GM23338 (cell line): Measurements from ENCODE around the gene WSCD2. TPM values are rescaled to one million over a fixed set of nuclear protein-coding genes. Genes with fewer than 3 reads are reported as not detected.

Experiments
- ATAC-seq: fragments of 200-7000 bp; cut with Tn5 transposase; 3 replicates; pipeline ENCODE4 v1.9.1; 2020
- DNase-seq: peaks from one replicate; pipeline ENCODE4 v3.0.0-alpha.2; 2015; ENCODE audit warnings: low spot score
- H2AFZ ChIP-seq: fragments of 200-600 bp; sonication (generic); 2 replicates; pipeline ENCODE4 v1.8.0; 2016; ENCODE audit warnings: antibody characterized with exemption, mild to moderate bottlenecking, moderate library complexity
- H3F3A ChIP-seq: fragments of 200-600 bp; sonication (generic); replicated peaks from 2 replicates; pipeline ENCODE4 v1.8.0; 2017; ENCODE audit warnings: antibody characterized with exemption, mixed run types, low read depth
- H3K27ac ChIP-seq: fragments of 200-600 bp; sonication (generic); 2 replicates; pipeline ENCODE4 v1.6.1; 2016; ENCODE audit warnings: low read depth
- H3K27me3 ChIP-seq: fragments of 200-600 bp; sonication (generic); 2 replicates; pipeline ENCODE4 v1.8.0; 2016; ENCODE audit warnings: mild to moderate bottlenecking, mixed run types, moderate library complexity; ENCODE audit not compliant: insufficient read depth
- H3K36me3 ChIP-seq: fragments of 200-600 bp; sonication (generic); 2 replicates; pipeline ENCODE4 v1.8.0; 2016; ENCODE audit warnings: mild to moderate bottlenecking; ENCODE audit not compliant: insufficient read depth
- H3K4me1 ChIP-seq: fragments of 200-600 bp; sonication (generic); 2 replicates; pipeline ENCODE4 v1.8.0; 2016; ENCODE audit warnings: mild to moderate bottlenecking, moderate library complexity; ENCODE audit not compliant: insufficient read depth
- H3K4me2 ChIP-seq: fragments of 200-600 bp; sonication (generic); 2 replicates; pipeline ENCODE4 v1.7.1; 2017; ENCODE audit warnings: mixed run types
- H3K4me3 ChIP-seq: fragments of 200-600 bp; sonication (generic); 2 replicates; pipeline ENCODE4 v1.6.1; 2016; ENCODE audit warnings: mixed run types
- H3K79me2 ChIP-seq: fragments of 200-600 bp; sonication (generic); replicated peaks from 2 replicates; pipeline ENCODE4 v1.8.0; 2017; ENCODE audit warnings: mild to moderate bottlenecking; ENCODE audit not compliant: insufficient read depth
- H3K9me2 ChIP-seq: fragments of 200-600 bp; sonication (generic); 2 replicates; pipeline ENCODE4 v1.8.0; 2017; ENCODE audit not compliant: insufficient read depth
- H4K20me1 ChIP-seq: fragments of 200-600 bp; sonication (generic); replicated peaks from 2 replicates; pipeline ENCODE4 v1.8.0; 2017; ENCODE audit warnings: mild to moderate bottlenecking; ENCODE audit not compliant: insufficient read depth
- H3K27ac Mint-ChIP-seq: 2 replicates; pipeline ENCODE4 v1.8.0; 2020; ENCODE audit warnings: inconsistent platforms, mild to moderate bottlenecking, moderate library complexity, mixed read lengths
- H3K27me3 Mint-ChIP-seq: 3 replicates; pipeline ENCODE4 v1.8.0; 2022; ENCODE audit warnings: low read depth, mild to moderate bottlenecking, moderate library complexity, mixed read lengths, inconsistent platforms; ENCODE audit not compliant: insufficient read depth, poor library complexity
- H3K36me3 Mint-ChIP-seq: 3 replicates; pipeline ENCODE4 v1.8.0; 2021; ENCODE audit warnings: low read depth, mild to moderate bottlenecking, inconsistent platforms, moderate library complexity, mixed read lengths
- H3K4me1 Mint-ChIP-seq: 3 replicates; pipeline ENCODE4 v1.8.0; 2020; ENCODE audit warnings: mild to moderate bottlenecking, inconsistent platforms, mixed read lengths
- H3K4me3 Mint-ChIP-seq: 3 replicates; pipeline ENCODE4 v1.8.0; 2021; ENCODE audit warnings: moderate library complexity, mild to moderate bottlenecking, inconsistent platforms, mixed read lengths
- H3K9me3 Mint-ChIP-seq: 3 replicates; pipeline ENCODE4 v1.8.0; 2020; ENCODE audit warnings: moderate library complexity, mild to moderate bottlenecking, inconsistent platforms, mixed read lengths
- CREB1 ChIP-seq: fragments of 250-450 bp; sonication (Bioruptor Pico); IDR thresholded peaks from 2 replicates; pipeline ENCODE4 v1.5.0; 2020; ENCODE audit warnings: low read depth, mild to moderate bottlenecking, moderate library complexity
- ETS1 ChIP-seq: IDR thresholded peaks from 2 replicates; pipeline ENCODE4 v1.6.1; 2016; ENCODE audit warnings: antibody characterized with exemption
- EZH2 ChIP-seq: fragments of 200-600 bp; sonication (generic); IDR thresholded peaks from one replicate; pipeline ENCODE4 v1.8.0; 2017; ENCODE audit warnings: antibody characterized with exemption, mild to moderate bottlenecking, low read depth; ENCODE audit not compliant: unreplicated experiment
- EZH2phosphoT487 ChIP-seq: fragments of 200-600 bp; sonication (generic); IDR thresholded peaks from one replicate; pipeline ENCODE4 v1.8.1; 2018; ENCODE audit warnings: antibody characterized with exemption; ENCODE audit not compliant: unreplicated experiment
- JUNB ChIP-seq: IDR thresholded peaks from one replicate; pipeline ENCODE4 v1.6.1; 2016; ENCODE audit warnings: antibody characterized with exemption; ENCODE audit not compliant: unreplicated experiment
- NANOG ChIP-seq: IDR thresholded peaks from 2 replicates; pipeline ENCODE4 v1.6.1; 2016; ENCODE audit warnings: antibody characterized with exemption, borderline replicate concordance
- POLR2AphosphoS5 ChIP-seq: IDR thresholded peaks from 2 replicates; pipeline ENCODE4 v1.6.1; 2016; ENCODE audit warnings: antibody characterized with exemption, low read depth
- REST ChIP-seq: IDR thresholded peaks from one replicate; pipeline ENCODE4 v1.6.1; 2018; ENCODE audit warnings: antibody characterized with exemption; ENCODE audit not compliant: unreplicated experiment
- STAT1 ChIP-seq: IDR thresholded peaks from one replicate; pipeline ENCODE4 v1.6.1; 2016; ENCODE audit warnings: antibody characterized with exemption; ENCODE audit not compliant: unreplicated experiment
- ZNF114 ChIP-seq: fragments of 250-450 bp; sonication (Bioruptor Pico); IDR thresholded peaks from 2 replicates; pipeline ENCODE4 v1.5.0; 2020; ENCODE audit warnings: mild to moderate bottlenecking, moderate library complexity
- ZNF331 ChIP-seq: fragments of 250-450 bp; sonication (Bioruptor Pico); IDR thresholded peaks from 2 replicates; pipeline ENCODE4 v1.5.0; 2020; ENCODE audit warnings: low read depth, mild to moderate bottlenecking, moderate library complexity
- ZNF462 ChIP-seq: fragments of 250-450 bp; sonication (Bioruptor Pico); IDR thresholded peaks from 2 replicates; pipeline ENCODE4 v1.5.0; 2020; ENCODE audit warnings: mild to moderate bottlenecking, moderate library complexity
- polyA plus RNA-seq: library from polyadenylated mRNA; unstranded; fragments of >200 nt; fragmentation: Nextera tagmentation; extraction: Ambion mirVana; gene quantifications from 2 replicates; pipeline ENCODE4 v1.2.1, GENCODE V29; 2016
- total RNA-seq: library from RNA; depleted of rRNA; stranded (reverse); fragments of >200 nt; shearing (Covaris generic); gene quantifications from 2 replicates; pipeline ENCODE4 v1.2.3, GENCODE V29; 2014

The WSCD2 gene
- total and polyA plus RNA-seq, 2 experiments from 2014 or later, result 0.66 to 3.1 TPM

- TF ChIP-seq REST (no peak), CREB1 (CRISPR knock-in tag) (no peak), EZH2phosphoT487 (no peak), ETS1 (no peak), JUNB (no peak), POLR2AphosphoS5 (no peak), ZNF114 (CRISPR knock-in tag) (no peak), ZNF331 (CRISPR knock-in tag) (no peak), NANOG (no peak), EZH2 (no peak)
These were observed 46.2 kb downstream of the WSCD2 start (continued) for GRCh38 chr12:108175310-108175709.

GRCh38 chr12:108176292-108176691 lies 47.2 kb downstream of the WSCD2 start:
- H2AFZ ChIP-seq, result no peak overlapping the region
- H3K4me2 ChIP-seq, result no peak overlapping the region
- no peak for DNase-seq
- Mint-ChIP-seq H3K27ac (no peak overlapping the region), H3K9me3 (peaks cover 11% of the 10 kb centered on the region), H3K36me3 (peaks cover 9% of the 10 kb centered on the region; the same call in 2 of the 3 replicates), H3K27me3 (peaks cover 10% of the 10 kb centered on the region), H3K4me3 (no peak overlapping the region), H3K4me1 (peaks cover 40% of the 10 kb centered on the region)
- H3F3A ChIP-seq, result 0 out of 2 replicates have a peak, but pooled peaks cover 2% of the 10 kb centered on the region
- H3K27ac ChIP-seq, result no peak overlapping the region
- no peak for ATAC-seq
- no peaks in the 10 kb centered on the region for H3K27me3 ChIP-seq
- H3K9me2 ChIP-seq, result no peaks in the 10 kb centered on the region
- no peaks in the 10 kb centered on the region for H3K36me3 ChIP-seq
- no peaks in the 10 kb centered on the region for H4K20me1 ChIP-seq
- peaks cover 26% of the 10 kb centered on the region for H3K4me1 ChIP-seq
- no peaks in the 10 kb centered on the region for H3K79me2 ChIP-seq
- no peak overlapping the region for H3K4me3 ChIP-seq
- no peak for TF ChIP-seq EZH2
- TF ChIP-seq STAT1, result no peak
- no peak for TF ChIP-seq NANOG
- TF ChIP-seq ZNF462 (CRISPR knock-in tag), result no peak
- TF ChIP-seq JUNB, result no peak
- TF ChIP-seq POLR2AphosphoS5, result no peak
- TF ChIP-seq ZNF114 (CRISPR knock-in tag), result no peak
- TF ChIP-seq CREB1 (CRISPR knock-in tag), result no peak
